DND-41 (cell line): Measurements from ENCODE around the gene RABL6.

Experiments
- ATAC-seq: fragments of 200-7000 bp; cut with Tn5 transposase; 3 replicates; pipeline ENCODE4 v1.9.1; 2021; ENCODE audit warnings: low read depth; ENCODE audit not compliant: insufficient read depth
- DNase-seq: peaks from one replicate; pipeline ENCODE4 v3.0.0-alpha.2; 2020
- H2AFZ ChIP-seq: 2 replicates; pipeline ENCODE4 v1.6.0; 2012; ENCODE audit warnings: low read depth, low read length
- H3K27ac ChIP-seq: 2 replicates; pipeline ENCODE4 v1.5.1; 2012; ENCODE audit warnings: low read length, inconsistent platforms
- H3K27me3 ChIP-seq: fragments of 200-600 bp; sonication (generic); 2 replicates; pipeline ENCODE4 v1.6.0; 2012; ENCODE audit warnings: low read length, mild to moderate bottlenecking, inconsistent platforms; ENCODE audit not compliant: insufficient read depth, poor library complexity
- H3K36me3 ChIP-seq: 2 replicates; pipeline ENCODE4 v1.5.1; 2012; ENCODE audit warnings: low read length, inconsistent platforms; ENCODE audit not compliant: insufficient read depth
- H3K4me1 ChIP-seq: 2 replicates; pipeline ENCODE4 v1.5.1; 2012; ENCODE audit warnings: mild to moderate bottlenecking, low read length; ENCODE audit not compliant: insufficient read depth
- H3K4me2 ChIP-seq: 2 replicates; pipeline ENCODE4 v1.6.0; 2012; ENCODE audit warnings: mild to moderate bottlenecking, moderate library complexity, low read length, inconsistent platforms; ENCODE audit not compliant: insufficient read depth
- H3K4me3 ChIP-seq, 2 experiments: fragments of 200-600 bp in 1 of 2; shearing (Covaris generic) in 1 of 2; 2 replicates each; pipeline ENCODE4 v1.5.1; 2012 to 2016; ENCODE audit warnings: inconsistent platforms in 2 of 2, low read length in 2 of 2, mild to moderate bottlenecking in 2 of 2, low read depth in 1 of 2, moderate library complexity in 1 of 2
- H3K79me2 ChIP-seq: 2 replicates; pipeline ENCODE4 v1.6.0; 2012; ENCODE audit warnings: low read length, inconsistent platforms; ENCODE audit not compliant: insufficient read depth
- H3K9ac ChIP-seq: 2 replicates; pipeline ENCODE4 v1.6.0; 2012; ENCODE audit warnings: low read depth, mild to moderate bottlenecking, inconsistent platforms, low read length, moderate library complexity
- H3K9me3 ChIP-seq: 2 replicates; pipeline ENCODE4 v1.5.1; 2012; ENCODE audit warnings: low read length, moderate library complexity, mild to moderate bottlenecking, inconsistent platforms; ENCODE audit not compliant: insufficient read depth, severe bottlenecking
- H4K20me1 ChIP-seq: 2 replicates; pipeline ENCODE4 v1.6.0; 2012; ENCODE audit warnings: low read length; ENCODE audit not compliant: insufficient read depth
- EZH2 ChIP-seq: IDR thresholded peaks from 3 replicates; pipeline ENCODE4 v1.6.1; 2012; ENCODE audit warnings: borderline replicate concordance, low read depth, mild to moderate bottlenecking, moderate library complexity, low read length, inconsistent platforms; ENCODE audit not compliant: severe bottlenecking
- TF ChIP-seq, protein P1 (sequence below): IDR thresholded peaks from 2 replicates; pipeline ENCODE4 v1.5.1; 2012; ENCODE audit warnings: borderline replicate concordance, low read length, moderate library complexity, mild to moderate bottlenecking; ENCODE audit not compliant: poor library complexity, severe bottlenecking; ENCODE audit errors: extremely low read depth

The RABL6 gene

DNA sequence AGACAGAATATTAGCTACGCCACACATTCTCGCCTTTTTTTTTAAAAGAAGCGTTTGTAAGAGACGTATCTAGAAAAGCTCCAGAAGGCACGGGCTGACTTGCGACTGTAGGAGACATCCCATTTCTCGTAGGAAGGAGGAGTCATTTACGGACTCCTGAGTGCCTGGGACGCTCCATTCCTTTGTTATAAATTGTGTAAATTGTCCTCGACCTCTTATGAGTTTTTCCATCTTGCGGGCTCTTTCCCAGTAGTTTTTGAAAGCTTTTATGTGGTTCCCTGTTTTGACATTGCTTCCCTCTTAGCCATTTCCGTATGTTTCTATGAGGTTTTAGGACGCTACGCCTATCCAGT lies 1.0 kb downstream of the RABL6 start:
- peak overlapping the region; percentile 83 to 84; a peak in 3 of 4 replicates for H3K4me3 ChIP-seq

DNA sequence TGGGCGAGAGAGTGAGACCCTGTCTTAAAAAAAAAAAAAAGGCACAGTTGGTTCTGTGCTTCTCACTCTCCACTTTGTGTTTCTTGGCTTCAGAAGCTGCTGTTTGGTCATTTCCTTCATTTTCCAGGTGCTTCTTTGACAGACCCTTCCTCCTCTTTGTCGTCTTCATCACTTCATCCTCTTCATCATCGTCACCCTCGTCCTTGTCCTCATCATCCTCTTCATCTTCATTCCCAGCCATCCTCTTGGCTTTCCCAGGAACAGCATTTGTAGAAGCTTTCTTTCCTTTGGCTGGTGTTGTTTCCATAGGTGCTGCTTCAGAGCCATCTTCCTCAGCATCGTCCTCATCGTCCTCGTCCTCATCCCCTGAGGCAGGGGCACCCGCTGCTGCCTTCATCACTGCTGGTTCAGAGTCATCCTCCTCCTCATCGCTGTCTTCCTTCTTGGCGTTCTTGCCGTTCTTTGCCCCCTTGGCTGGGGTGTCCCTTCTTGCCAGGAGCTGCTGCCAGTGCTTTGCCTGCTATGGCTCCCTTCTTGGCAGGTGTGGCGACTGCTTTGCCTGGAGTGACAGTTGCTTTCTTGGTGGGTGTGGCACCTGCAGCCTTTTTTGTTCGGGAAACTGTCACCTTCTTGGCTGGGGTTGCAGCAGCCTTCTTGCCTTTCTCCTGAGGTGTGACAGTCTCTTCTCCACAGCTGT lies 7.1 kb downstream of the RABL6 start:
- Histone ChIP-seq H3K4me2 (no peak overlapping the region), H2AFZ (no peak overlapping the region), H3K4me1 (peaks cover 8% of the 10 kb centered on the region; the same call in 1 of the 2 replicates), H3K36me3 (peaks cover 36% of the 10 kb centered on the region), H3K9me3 (no peaks in the 10 kb centered on the region), H3K27ac (no peak overlapping the region), H3K27me3 (no peaks in the 10 kb centered on the region), H3K4me3 (no peak overlapping the region), H3K79me2 (peaks cover 70% of the 10 kb centered on the region), H3K9ac (no peak overlapping the region), H4K20me1 (peaks cover 24% of the 10 kb centered on the region; the same call in 1 of the 2 replicates)
- no peak for DNase-seq
- ATAC-seq: no peak
- no peak for TF ChIP-seq EZH2
- TF ChIP-seq, protein P1, sequence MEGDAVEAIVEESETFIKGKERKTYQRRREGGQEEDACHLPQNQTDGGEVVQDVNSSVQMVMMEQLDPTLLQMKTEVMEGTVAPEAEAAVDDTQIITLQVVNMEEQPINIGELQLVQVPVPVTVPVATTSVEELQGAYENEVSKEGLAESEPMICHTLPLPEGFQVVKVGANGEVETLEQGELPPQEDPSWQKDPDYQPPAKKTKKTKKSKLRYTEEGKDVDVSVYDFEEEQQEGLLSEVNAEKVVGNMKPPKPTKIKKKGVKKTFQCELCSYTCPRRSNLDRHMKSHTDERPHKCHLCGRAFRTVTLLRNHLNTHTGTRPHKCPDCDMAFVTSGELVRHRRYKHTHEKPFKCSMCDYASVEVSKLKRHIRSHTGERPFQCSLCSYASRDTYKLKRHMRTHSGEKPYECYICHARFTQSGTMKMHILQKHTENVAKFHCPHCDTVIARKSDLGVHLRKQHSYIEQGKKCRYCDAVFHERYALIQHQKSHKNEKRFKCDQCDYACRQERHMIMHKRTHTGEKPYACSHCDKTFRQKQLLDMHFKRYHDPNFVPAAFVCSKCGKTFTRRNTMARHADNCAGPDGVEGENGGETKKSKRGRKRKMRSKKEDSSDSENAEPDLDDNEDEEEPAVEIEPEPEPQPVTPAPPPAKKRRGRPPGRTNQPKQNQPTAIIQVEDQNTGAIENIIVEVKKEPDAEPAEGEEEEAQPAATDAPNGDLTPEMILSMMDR: no peak

More for the DNA sequence above, 1.0 kb downstream of the RABL6 start:
- Histone ChIP-seq H3K4me2 (peak overlapping the region; percentile 81), H3K36me3 (peaks cover 41% of the 10 kb centered on the region), H3K27ac (peak overlapping the region; percentile 61; the same call in 1 of the 2 replicates), H2AFZ (peak overlapping the region; percentile 77), H3K27me3 (no peaks in the 10 kb centered on the region), H3K4me1 (peaks cover 37% of the 10 kb centered on the region), H4K20me1 (peaks cover 26% of the 10 kb centered on the region; the same call in 1 of the 2 replicates), H3K9me3 (no peaks in the 10 kb centered on the region), H3K9ac (peak overlapping the region; percentile 71), H3K79me2 (peaks cover 64% of the 10 kb centered on the region)
- DNase-seq (no peak), ATAC-seq (0 out of 3 replicates have a peak, but pooled peaks have one; percentile 7)
- TF ChIP-seq, protein P1: no peak
- no peak for TF ChIP-seq EZH2

DNA sequence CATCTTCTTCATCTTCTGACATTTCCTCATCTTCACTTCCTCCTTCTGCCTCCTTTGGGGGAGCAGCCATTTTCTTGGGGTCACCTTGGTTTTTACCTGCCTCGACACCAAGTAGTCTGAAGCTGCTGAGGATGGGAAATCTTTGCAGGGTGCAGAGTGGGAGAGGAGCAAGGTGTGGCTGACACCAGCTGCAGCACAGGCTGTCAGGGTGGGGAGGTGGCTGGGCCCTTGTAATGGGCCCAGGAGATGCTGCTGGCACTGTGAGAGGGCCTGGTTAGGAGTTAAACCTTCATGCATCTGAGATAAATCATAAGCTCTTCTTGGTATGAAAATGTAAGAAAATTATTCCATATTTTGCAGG lies 7.7 kb downstream of the RABL6 start:
- H3K4me1 ChIP-seq: peaks cover 4% of the 10 kb centered on the region; the same call in 1 of the 2 replicates
- DNase-seq: no peak
- no peak overlapping the region for H3K4me3 ChIP-seq
- no peak for TF ChIP-seq EZH2
- TF ChIP-seq, protein P1: no peak
- H2AFZ ChIP-seq: no peak overlapping the region
- no peak overlapping the region for H3K9ac ChIP-seq
- H3K4me2 ChIP-seq: no peak overlapping the region
- ATAC-seq: no peak
- H3K9me3 ChIP-seq: no peaks in the 10 kb centered on the region
- H3K27ac ChIP-seq: no peak overlapping the region
- no peaks in the 10 kb centered on the region for H3K27me3 ChIP-seq
- H4K20me1 ChIP-seq: peaks cover 21% of the 10 kb centered on the region; the same call in 1 of the 2 replicates
- H3K79me2 ChIP-seq: peaks cover 68% of the 10 kb centered on the region
- peaks cover 31% of the 10 kb centered on the region for H3K36me3 ChIP-seq
